Vagina (tissue), 2 donors: ENCODE data around the gene RFXAP. TPM values are rescaled to one million over a fixed set of nuclear protein-coding genes. Genes with fewer than 3 reads are reported as not detected.

Source experiments
- DNase-seq, 2 donors: peaks; one replicate each; pipeline ENCODE4 v3.0.0-alpha.2; 2017; ENCODE audit errors: extremely low spot score in 2 of 2
- H3K27ac ChIP-seq: fragments of 200-600 bp; sonication (generic); one replicate; pipeline ENCODE4 v1.5.1; 2019
- H3K27me3 ChIP-seq: fragments of 200-600 bp; sonication (generic); one replicate; pipeline ENCODE4 v1.5.1; 2019
- H3K36me3 ChIP-seq, 2 donors: fragments of 200-600 bp; sonication (generic); one replicate each; pipeline ENCODE4 v1.5.1; 2017 to 2019
- H3K4me1 ChIP-seq: fragments of 200-600 bp; sonication (generic); one replicate; pipeline ENCODE4 v1.5.1; 2019
- H3K4me3 ChIP-seq, 2 donors: fragments of 200-600 bp; sonication (generic); 1 replicate in 1 of 2; 2 replicates in 1 of 2; pipeline ENCODE4 v1.5.1; 2016 to 2019
- H3K9me3 ChIP-seq: fragments of 200-600 bp; sonication (generic); one replicate; pipeline ENCODE4 v1.5.1; 2019
- POLR2A ChIP-seq, 2 donors: fragments of 450-650 bp; IDR thresholded peaks; one replicate each; pipeline ENCODE4 v1.6.1; 2017; ENCODE audit warnings: antibody characterized with exemption in 2 of 2, mild to moderate bottlenecking in 2 of 2, moderate library complexity in 2 of 2
- POLR2AphosphoS5 ChIP-seq, 2 donors: sonication (generic); formaldehyde crosslinking; IDR thresholded peaks; one replicate each; pipeline ENCODE4 v1.9.0; 2017; ENCODE audit warnings: antibody characterized with exemption in 2 of 2, mild to moderate bottlenecking in 2 of 2, low read depth in 1 of 2; ENCODE audit not compliant: insufficient read depth in 1 of 2
- intact Hi-C: fragments of 100-400 bp; cut with DNase I; formaldehyde crosslinking; loops from one replicate; pipeline ENCODE4 v1.15.1; 2023
- total RNA-seq: library from RNA; depleted of rRNA; stranded (reverse); fragments of >200 nt; gene quantifications from one replicate; pipeline ENCODE4 v1.2.3, GENCODE V29; 2016
- TF ChIP-seq, protein P1 (sequence below), 3 experiments: fragments of 450-650 bp in 2 of 3; fragments of 200-600 bp in 1 of 3; sonication (generic) in 1 of 3; IDR thresholded peaks; one replicate each; pipeline ENCODE4 v1.5.1; 2017 to 2019; ENCODE audit warnings: antibody characterized with exemption in 3 of 3, mild to moderate bottlenecking in 2 of 3, moderate library complexity in 2 of 3

The RFXAP gene
- total RNA-seq, 1 donor from 2014 or later = 7.4 TPM

DNA sequence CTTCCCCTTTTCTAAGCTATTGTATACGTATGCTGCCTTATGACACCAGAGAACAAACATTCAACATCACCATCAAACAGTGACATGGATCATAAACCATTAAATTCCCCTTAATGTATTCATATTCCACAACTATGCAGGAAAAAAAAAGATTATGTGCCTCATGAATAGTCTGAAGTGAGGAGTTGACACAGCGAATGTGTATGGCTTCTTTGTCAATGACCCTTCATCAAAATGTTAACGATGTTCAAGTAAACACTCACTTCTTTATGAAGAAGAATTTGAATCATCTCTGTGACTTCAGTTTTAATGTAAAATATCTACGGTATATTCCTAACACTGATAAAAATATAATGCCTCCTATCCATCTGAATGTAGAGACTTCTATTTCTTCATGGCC lies 56.4 kb downstream of the RFXAP start:
- H3K36me3 ChIP-seq = no peaks in the 10 kb centered on the region
- H3K27me3 ChIP-seq = no peaks in the 10 kb centered on the region
- DNase-seq = no peak
- intact Hi-C loops = no loop called here
- no peak overlapping the region for H3K27ac ChIP-seq
- TF ChIP-seq, protein P1, sequence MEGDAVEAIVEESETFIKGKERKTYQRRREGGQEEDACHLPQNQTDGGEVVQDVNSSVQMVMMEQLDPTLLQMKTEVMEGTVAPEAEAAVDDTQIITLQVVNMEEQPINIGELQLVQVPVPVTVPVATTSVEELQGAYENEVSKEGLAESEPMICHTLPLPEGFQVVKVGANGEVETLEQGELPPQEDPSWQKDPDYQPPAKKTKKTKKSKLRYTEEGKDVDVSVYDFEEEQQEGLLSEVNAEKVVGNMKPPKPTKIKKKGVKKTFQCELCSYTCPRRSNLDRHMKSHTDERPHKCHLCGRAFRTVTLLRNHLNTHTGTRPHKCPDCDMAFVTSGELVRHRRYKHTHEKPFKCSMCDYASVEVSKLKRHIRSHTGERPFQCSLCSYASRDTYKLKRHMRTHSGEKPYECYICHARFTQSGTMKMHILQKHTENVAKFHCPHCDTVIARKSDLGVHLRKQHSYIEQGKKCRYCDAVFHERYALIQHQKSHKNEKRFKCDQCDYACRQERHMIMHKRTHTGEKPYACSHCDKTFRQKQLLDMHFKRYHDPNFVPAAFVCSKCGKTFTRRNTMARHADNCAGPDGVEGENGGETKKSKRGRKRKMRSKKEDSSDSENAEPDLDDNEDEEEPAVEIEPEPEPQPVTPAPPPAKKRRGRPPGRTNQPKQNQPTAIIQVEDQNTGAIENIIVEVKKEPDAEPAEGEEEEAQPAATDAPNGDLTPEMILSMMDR (IDR thresholded peaks at IDR 0.05) = no peak
- TF ChIP-seq POLR2A (IDR thresholded peaks at IDR 0.05) (no peak), POLR2AphosphoS5 (IDR thresholded peaks at IDR 0.05; ENCODE audit: insufficient read depth in 1 of 2, low read depth in 1 of 2) (no peak)
- H3K4me3 ChIP-seq = no peak overlapping the region
- H3K9me3 ChIP-seq = no peaks in the 10 kb centered on the region
- H3K4me1 ChIP-seq = no peaks in the 10 kb centered on the region

DNA sequence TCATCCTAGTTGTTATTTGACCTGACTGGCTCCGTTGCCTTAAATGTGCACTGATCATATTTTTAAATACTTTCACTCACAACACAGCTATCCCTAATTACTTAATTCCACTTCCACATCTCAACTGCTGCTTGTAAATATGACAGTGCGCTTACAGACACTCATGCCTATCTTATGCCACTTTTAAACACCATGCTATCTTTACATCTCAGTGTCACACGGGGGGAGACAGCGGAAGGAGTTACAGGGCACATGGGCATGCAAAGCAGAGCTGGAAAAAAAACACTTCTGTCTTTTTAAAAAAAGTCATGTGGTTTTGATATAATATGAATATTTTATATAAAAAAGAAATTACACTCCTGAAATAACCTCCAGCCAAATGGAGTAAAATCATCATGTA lies 56.9 kb downstream of the RFXAP start:
- intact Hi-C loops = no loop called here
- Histone ChIP-seq H3K27ac (no peak overlapping the region), H3K36me3 (no peaks in the 10 kb centered on the region)

More for the DNA sequence above, 56.9 kb downstream of the RFXAP start:
- DNase-seq = no peak
- no peaks in the 10 kb centered on the region for H3K4me1 ChIP-seq
- H3K27me3 ChIP-seq = no peaks in the 10 kb centered on the region
- TF ChIP-seq POLR2AphosphoS5 (IDR thresholded peaks at IDR 0.05; ENCODE audit: insufficient read depth in 1 of 2, low read depth in 1 of 2) = no peak
- no peak for TF ChIP-seq POLR2A (IDR thresholded peaks at IDR 0.05)
- TF ChIP-seq, protein P1 (IDR thresholded peaks at IDR 0.05) = no peak
- no peak overlapping the region for H3K4me3 ChIP-seq
- no peaks in the 10 kb centered on the region for H3K9me3 ChIP-seq

Other genes with a start within 250 kb of the RFXAP start
- 16.0 TPM for gene SERTM1, start 145.2 kb upstream of the RFXAP start, total RNA-seq
- gene SMAD9, start 101.0 kb downstream of the RFXAP start, total RNA-seq = 13.5 TPM
- gene ALG5, start 180.1 kb downstream of the RFXAP start, total RNA-seq = 18.9 TPM
- gene EXOSC8, start 181.6 kb downstream of the RFXAP start, total RNA-seq = 26.3 TPM
- gene SUPT20H, start 240.5 kb downstream of the RFXAP start, total RNA-seq = 34.1 TPM